HG02973 (cell line): ENCODE measurements around the gene GSTT4.
A peak's percentile ranks its signal among the peaks of the same experiment; 100 is the strongest.
"Not testable (repeated sequence)": the region's sequence is repeated elsewhere in the genome, so short reads cannot be mapped to it uniquely, and the experiment has no call there.

ENCODE experiments used
- ATAC-seq: cut with Tn5 transposase; IDR thresholded peaks from one replicate; pipeline ENCODE4 v1.9.1; 2021; ENCODE audit warnings: moderate library complexity; ENCODE audit not compliant: unreplicated experiment

The GSTT4 gene

GRCh38 chr22:23993080-23993479, 12.2 kb downstream of the GSTT4 start:
- ATAC-seq, result not testable (repeated sequence)

GRCh38 chr22:23989583-23990244, 15.5 kb downstream of the GSTT4 start:
- not testable (repeated sequence) for ATAC-seq

- ATAC-seq, result not testable (repeated sequence)
Observed at GRCh38 chr22:23986538-23987178, 18.6 kb downstream of the GSTT4 start.

- ATAC-seq, result not testable (repeated sequence)
Observed at GRCh38 chr22:23986089-23986488, 19.2 kb downstream of the GSTT4 start.

- ATAC-seq, result no peak
Observed at GRCh38 chr22:23984430-23984829, 20.8 kb downstream of the GSTT4 start.

- ATAC-seq, result not testable (repeated sequence)
Observed at GRCh38 chr22:23980567-23980966, 24.7 kb downstream of the GSTT4 start.

- ATAC-seq, result not testable (repeated sequence)
Observed at GRCh38 chr22:23979557-23980240, 25.6 kb downstream of the GSTT4 start, which contains the start of gene GSTT2. Gene GSTT2, plus strand, starts transcription at chr22:23980134.

- not testable (repeated sequence) for ATAC-seq
Observed at GRCh38 chr22:23977304-23977703, 27.9 kb downstream of the GSTT4 start.

GRCh38 chr22:23974836-23975352, 30.4 kb downstream of the GSTT4 start:
- peak; percentile 32 for ATAC-seq

- ATAC-seq, result peak; percentile 89
Observed at GRCh38 chr22:23974345-23974744, 30.9 kb downstream of the GSTT4 start, which contains the start of gene DDT. Gene DDT, minus strand, starts transcription at chr22:23974441. Its CDS starts 27 bp downstream, at chr22:23974414.

- ATAC-seq, result not testable (repeated sequence)
Observed at GRCh38 chr22:23971927-23972326, 33.3 kb downstream of the GSTT4 start.

- ATAC-seq, result no peak
Observed at GRCh38 chr22:23970816-23971486, 34.3 kb downstream of the GSTT4 start.

- no peak for ATAC-seq
Observed at GRCh38 chr22:23970201-23970641, 35.0 kb downstream of the GSTT4 start.

GRCh38 chr22:23969071-23969470, 36.2 kb downstream of the GSTT4 start:
- no peak for ATAC-seq

GRCh38 chr22:23966568-23966967, 38.7 kb downstream of the GSTT4 start, which contains the start of gene DDTL:
Gene DDTL, plus strand, starts transcription at chr22:23966888. Its CDS starts 27 bp downstream, at chr22:23966915.
- peak; percentile 89 for ATAC-seq

- not testable (repeated sequence) for ATAC-seq
Observed at GRCh38 chr22:23966094-23966493, 39.2 kb downstream of the GSTT4 start.

GRCh38 chr22:23961084-23961771, 44.0 kb downstream of the GSTT4 start, which contains the start of gene GSTT2B:
Gene GSTT2B, minus strand, starts transcription at chr22:23961195. Its CDS starts 64 bp downstream, at chr22:23961131.
- ATAC-seq, result not testable (repeated sequence)

GRCh38 chr22:23956301-23956900, 48.9 kb downstream of the GSTT4 start:
- ATAC-seq, result not testable (repeated sequence)

- ATAC-seq, result not testable (repeated sequence)
Observed at GRCh38 chr22:23955886-23956285, 49.4 kb downstream of the GSTT4 start.

GRCh38 chr22:23954991-23955305, 50.3 kb downstream of the GSTT4 start:
- not testable (repeated sequence) for ATAC-seq
